ENCODE data around the gene ULBP3. TPM values are rescaled to one million over a fixed set of nuclear protein-coding genes. Genes with fewer than 3 reads are reported as not detected.

ULBP3 gene
- total and polyA plus RNA-seq, 9 of the 15 experiments (the other 6 are each of a cell fraction or from before 2014, with no cell fraction given): 0.25 to 0.33 TPM; not detected in 7

- TF ChIP-seq RAD21 (CRISPR knock-in tag; conservative IDR thresholded peaks at IDR 0.05 in 1 of 2, IDR thresholded peaks at IDR 0.05 in 1 of 2) (no peak), HCFC1 (IDR thresholded peaks at IDR 0.05; ENCODE audit: low read depth, low read length) (no peak), JUN (IDR thresholded peaks at IDR 0.05; ENCODE audit: borderline replicate concordance, low read depth, low read length) (no peak), JUN (CRISPR knock-in tag; IDR thresholded peaks at IDR 0.05; ENCODE audit: borderline replicate concordance) (no peak), ETV5 (CRISPR knock-in tag; IDR thresholded peaks at IDR 0.05; ENCODE audit: low read depth) (no peak), ZNF124 (CRISPR knock-in tag; IDR thresholded peaks at IDR 0.05) (no peak), CUX1 (CRISPR knock-in tag; IDR thresholded peaks at IDR 0.05) (no peak), HIVEP1 (CRISPR knock-in tag; IDR thresholded peaks at IDR 0.05) (no peak), POLR2H (tag; IDR thresholded peaks at IDR 0.05; ENCODE audit: low read depth) (no peak)
Observed at GRCh38 chr6:150029749-150030148, 39.2 kb downstream of the ULBP3 start (continued).
